ENCODE measurements around the gene C1orf167.
A peak's percentile ranks its signal among the peaks of the same experiment; 100 is the strongest.

The C1orf167 gene

DNA sequence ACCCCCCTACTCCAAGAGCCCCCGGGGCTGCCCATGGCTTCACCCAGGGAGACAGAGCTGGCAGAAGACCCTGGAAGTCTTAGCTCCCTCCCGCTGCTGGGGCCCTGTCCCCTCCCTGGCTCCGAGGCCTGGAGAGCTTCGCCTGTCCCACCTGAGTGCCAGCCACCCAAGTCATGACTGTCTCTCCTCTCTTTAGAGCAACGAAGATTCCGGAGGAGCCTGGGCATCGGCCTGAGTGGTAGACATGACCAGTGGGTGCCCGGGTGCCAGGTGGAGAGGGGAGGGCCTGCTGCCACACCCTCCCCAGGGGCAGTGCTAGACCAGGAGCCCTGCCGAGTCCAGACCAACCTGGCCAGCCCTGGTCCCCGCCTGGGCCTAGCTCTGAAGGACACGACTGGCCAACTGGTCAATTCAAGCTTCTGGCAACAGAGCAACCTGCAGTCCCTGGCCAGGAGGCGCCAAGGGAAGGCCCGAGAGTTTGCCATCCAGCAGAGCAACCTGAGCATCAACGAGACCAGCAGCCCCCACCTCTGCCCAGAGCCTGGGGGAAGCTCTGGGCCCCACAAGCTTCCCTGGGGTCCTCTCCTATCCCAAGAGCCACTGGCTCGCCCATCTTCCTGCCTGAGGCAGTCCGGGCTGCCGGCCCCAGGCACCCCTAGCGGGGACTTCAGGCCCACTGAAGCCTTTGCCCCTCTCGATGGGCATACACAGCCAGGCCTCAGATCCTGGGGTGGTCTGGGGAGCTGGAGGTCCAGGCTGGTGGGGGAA, 3.9 kb downstream of the C1orf167 start:
- no peak for DNase-seq

DNA sequence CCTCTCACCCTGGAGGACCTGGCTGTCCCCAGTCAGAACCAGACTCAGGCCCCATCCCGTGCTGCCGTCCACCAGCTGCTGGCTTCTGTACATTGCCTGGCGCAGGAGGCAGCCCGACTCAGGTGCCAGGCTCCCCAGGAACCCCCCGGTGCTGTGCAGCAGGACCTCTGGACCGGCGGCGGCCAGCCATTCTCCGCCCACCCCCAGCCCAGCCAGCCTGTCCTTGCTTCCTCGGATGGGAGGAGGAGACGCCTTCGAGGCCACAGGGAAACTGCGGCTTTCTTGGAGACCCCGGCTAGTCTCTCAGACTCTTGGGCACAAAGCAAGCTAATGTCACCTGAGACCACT, 4.4 kb downstream of the C1orf167 start:
- DNase-seq, result no peak

DNA sequence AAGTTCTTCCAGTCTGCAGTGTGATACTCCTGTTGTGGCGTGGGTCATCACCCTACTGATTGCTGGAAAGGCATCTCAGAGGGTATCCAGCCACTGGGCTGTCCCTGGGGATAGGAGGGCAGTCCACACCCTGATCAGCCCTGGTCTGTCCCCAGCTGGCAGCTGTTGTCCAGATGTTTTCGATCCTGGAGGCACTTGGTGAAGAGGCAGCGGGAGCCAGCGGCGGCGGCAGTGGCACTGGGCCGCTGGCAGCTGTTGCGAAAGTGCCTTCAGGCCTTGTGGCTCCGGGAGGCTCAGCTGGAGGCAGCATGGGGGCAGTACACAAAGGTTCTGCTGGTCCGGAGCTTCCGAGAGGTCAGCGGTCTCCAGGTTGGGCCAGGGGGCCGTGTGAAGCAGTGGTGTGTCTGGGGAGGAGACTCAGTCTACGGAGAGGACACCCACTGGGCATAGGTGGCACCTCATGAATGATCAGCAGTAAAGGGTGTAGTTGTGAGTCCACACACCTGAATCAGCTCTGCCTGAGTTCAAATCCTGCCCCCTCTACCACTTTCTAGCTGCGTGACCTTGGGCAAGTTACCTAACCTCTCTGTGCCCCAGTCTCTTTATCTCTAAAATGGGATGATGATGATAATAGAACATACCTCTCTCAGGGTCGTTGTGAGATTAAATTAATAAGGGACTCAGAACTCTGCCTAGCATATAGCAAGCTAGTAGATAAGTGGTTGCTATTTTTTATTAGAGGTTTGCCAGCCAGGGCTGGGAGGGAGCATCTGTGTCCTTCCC, 6.1 kb downstream of the C1orf167 start:
- no peak for DNase-seq

DNA sequence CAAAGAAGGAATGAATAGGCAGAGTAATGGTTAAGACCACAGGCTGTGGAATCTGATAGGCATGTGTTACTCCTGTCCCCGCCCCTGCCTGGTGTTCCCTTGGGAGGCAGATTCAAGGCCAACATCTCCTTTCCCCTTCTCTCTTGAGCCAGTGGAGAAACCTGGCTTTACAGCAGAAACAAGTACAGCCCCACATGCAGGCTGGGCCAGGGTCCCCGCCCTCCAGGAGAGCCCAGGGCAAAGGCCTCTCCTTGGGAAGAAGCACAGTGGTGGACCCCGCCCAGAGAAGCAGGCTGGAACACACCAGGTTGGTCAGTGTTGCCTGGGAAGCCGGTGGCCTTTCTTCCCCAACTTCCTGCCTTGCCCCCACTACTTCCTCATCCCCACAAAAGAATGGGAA, 6.8 kb downstream of the C1orf167 start:
- no peak for DNase-seq

DNA sequence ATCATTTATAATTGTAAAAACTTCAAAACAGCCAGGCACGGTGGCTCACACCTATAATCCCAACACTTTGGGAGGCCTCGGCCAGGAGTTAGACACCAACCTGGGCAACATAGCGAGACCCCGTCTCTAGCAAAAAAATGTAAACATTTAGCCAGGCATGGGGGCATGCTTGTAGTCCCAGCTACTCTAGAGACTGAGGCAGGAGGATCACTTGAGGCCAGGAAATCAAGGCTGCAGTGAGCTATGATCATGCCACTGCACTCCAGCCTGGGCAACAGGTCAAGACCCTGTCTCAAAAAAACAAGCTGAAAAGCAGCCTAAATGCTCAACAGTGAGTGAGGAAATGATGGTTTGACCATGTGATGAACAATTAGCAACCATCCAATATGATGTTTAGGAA, 7.3 kb downstream of the C1orf167 start:
- DNase-seq, result no peak

DNA sequence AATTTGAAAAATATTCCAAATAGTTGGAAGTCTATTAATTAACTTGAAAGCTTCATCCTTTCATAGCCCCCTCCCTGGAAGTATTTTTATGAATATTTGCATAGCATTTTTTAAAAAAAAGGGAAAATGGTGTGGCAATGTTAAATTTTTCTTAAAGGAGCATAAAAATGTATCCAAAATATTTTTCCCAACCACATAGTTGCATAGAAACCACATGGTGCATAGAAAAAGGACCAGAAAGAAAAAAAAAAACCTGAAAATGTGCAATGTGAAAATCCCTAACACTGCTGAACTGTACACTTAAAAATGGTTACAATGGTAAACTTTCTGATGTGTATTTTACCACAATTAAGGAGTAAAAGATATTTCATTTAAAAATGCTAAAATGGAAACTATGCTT, 8.0 kb downstream of the C1orf167 start:
- no peak for DNase-seq

DNA sequence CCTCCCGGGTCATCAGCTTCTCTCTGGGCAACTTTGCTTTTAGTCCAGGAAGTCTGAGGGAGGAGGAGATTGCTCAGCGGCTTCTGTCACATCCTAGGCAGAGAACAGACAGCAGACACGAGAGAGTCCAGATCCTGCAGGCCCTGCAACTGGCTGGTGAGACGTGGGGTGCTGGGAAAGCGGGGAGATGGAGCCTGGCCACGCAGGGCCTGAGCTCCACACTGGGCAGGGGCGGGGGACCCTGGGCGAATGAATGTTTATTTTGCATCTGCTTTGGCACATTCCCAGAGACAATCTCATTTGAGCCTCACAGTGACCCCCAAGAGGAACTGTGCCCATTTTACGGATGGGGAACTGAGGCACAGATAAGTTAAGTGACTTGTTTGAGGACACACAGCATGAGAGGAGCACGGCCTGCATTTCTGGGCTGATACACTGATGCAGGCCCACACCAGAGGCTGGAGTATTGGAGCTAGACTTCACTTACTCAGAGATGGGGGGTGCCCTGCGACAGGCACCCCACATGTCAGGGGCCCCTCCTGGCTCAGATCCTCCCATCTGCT, 9.6 kb downstream of the C1orf167 start:
- DNase-seq, result no peak

DNA sequence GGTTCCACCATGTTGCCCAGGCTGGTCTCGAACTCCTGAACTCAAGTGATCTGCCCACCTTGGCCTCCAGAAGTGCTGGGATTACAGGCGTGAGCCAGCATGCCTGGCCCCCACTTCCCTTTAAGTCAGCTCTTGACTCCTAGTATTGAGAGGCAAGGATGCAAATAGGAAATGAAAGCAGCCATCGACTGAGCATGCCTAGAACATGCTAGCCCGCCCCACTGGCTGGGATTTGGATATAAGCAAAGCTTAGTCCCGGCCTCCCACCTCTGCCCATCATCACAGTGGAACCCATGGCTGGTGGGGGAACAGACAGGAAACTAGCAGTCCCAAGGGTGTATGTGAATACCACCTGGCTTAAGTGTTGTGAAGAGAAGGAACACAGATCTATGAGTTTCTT, 10.5 kb downstream of the C1orf167 start:
- no peak for DNase-seq

DNA sequence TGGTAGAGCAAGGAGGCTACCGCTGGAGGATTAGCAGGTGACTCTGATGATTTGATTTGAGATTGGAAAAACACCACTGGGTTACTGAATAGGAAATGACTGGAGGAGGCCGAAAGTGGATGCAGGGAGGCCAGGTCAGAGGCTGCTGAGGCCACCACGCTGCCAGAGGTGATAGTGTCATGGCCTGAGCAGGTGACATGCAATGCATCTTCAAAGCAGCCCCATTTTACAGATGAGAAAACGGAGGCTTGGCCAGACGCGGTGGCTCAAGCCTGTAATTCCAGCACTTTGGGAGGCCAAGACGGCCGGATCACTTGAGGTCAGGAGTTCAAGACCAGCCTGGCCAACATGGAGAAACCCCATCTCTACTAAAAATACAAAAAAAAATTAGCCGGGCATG, 12.8 kb downstream of the C1orf167 start:
- no peak for DNase-seq

DNA sequence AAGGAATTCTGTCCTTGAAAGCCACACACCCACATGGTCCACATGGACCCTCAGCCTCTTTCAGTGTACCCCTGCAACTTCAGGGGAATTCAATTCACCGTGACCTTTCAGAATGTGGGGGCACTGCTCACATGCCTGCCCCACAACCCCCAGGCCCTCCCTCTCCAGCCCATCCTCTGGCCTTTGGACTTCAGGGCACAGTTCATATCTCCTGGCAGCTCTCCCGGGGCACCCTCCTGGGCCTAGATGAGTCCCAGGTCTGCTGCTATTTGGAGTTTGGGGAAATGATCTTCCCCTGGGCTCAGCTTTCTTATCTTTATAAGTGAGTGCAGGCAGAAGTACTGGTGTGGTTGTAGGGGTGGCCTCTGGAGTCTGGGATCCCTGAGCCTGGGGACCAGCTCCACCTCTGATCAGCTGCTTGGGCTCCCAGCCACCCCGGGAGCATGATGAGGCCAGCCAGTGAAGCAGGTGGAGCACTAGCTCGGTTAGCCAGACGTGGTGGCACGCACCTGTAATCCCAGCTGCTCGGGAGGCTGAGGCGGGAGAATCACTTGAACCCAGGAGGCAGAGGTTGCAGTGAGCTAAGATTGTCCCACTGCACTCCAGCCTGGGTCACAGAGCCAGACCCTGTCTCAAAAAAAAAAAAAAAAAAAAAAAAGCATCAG, 15.8 kb downstream of the C1orf167 start:
- DNase-seq, result no peak

DNA sequence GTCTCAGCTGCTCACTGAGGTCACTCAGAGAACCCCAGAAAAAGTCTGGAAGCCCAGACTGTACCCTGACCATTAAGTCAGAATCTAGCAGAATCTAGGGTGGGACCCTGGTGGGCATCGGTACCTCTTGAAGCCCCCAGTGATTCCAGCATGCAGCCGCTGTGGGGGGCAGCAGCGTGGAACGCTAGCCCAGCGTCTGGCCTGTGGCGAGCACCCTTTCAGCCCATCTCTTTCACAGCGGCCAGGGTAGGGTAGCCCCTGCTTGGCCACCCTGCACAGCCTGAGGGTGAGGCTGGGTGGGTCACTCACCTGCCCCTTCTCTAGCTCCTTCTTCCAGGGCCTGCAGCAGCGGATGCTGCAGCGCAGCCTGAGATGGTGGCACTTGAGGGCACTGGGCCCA, 16.3 kb downstream of the C1orf167 start:
- DNase-seq, result no peak

DNA sequence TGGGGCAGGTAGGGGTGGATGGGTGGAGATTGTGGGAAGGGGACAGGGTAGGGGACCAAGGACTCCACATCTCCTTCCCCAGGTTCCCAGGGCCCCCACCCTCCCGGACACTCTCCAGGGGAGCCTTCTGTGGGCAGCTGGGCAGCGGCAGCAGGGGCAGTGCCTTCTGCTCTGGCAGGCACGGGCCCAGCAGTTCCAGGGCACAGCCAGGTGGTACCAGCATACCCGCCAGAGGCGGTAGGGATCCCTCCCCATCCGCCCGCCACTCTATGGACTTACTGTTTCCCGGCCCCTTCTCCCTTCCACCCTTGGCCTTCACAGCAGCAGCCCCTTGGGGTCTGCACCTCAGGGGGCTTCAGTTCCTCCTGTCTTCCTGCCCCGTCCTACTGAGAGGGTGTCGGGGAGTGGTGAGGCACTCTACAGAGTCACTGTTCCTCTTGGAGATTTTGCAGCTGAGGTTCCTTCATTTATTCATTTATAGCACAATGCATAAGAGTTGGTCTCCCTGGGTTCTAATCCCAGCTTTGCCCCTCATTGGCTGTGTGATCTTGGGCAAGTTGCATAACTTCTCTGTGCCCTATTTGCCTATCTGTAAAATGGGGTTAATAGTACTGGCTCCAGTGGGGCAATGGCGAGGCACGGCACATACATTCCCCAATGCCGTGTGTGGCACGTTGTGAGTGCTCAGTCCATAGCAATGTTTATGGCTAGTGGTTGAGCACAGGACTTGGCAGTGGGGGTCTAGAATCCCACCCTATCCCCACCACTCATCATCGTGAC, 17.0 kb downstream of the C1orf167 start:
- DNase-seq, result no peak

DNA sequence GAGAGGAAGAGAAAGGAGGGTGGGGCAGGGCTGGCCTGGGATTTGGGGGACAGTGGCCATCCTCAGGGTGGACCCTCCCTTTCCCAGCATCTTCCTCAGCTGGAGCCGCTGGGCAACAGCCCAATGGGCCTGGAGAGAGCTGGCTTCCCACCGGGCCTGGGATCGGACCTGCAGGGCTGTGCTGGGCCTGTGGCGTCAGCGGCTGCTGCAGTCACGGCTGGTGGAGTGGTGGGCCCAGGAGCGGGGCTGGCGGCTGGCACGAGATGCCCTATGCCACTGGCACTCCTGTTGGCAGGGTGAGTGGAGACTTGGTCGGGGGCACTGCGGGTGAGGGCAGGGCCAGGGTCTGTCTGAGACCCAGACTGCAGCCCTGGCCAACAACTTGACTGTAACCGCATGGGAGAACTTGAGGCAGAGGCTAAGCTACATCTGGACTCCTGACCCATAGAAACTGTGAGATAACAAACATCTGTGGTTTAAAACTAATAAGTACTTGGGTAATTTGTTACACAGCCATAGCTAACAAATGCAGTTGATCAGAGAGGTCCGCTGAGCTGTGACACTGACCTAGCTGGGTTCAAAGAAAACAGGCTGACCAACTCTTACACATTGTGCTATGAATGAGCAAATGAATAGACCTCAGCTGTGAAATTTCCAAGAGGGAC, 17.9 kb downstream of the C1orf167 start:
- DNase-seq, result no peak

DNA sequence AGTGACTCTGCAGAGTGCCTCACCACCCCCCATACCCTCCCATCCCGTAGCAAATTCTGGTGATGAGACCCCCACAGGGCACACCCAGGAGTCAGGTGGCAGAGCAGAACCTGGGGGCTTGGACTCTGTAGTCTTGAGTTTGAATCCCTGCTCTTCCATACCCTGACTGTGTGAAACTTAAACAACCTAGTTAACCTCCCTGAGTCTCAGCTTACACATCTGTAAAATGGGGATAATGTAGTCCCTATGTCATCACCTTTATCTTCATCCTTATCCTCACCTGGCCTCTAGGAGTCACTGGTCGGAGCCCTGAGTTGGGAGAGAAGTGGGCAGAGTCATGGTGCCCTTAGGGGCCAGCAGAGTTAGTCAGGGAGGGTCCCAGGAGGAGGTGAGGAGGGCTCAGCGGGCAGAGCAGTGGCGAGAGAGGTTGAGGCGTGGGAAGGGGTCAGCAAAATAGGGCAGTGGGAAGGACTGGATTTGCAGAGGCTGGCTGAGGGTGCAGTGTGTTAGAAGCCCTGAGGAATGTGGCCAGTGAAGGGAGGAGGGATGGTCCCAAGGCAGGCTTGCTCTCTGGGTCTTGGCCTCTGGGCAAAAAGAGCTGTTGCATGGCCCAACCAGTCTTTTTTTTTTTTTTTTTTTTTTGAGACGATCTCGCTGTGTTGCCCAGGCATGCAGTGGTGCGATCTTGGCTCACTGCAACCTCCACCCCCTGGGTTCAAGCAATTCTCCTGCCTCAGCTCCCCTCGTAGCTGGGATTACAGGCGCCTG, 18.6 kb downstream of the C1orf167 start:
- no peak for DNase-seq

DNA sequence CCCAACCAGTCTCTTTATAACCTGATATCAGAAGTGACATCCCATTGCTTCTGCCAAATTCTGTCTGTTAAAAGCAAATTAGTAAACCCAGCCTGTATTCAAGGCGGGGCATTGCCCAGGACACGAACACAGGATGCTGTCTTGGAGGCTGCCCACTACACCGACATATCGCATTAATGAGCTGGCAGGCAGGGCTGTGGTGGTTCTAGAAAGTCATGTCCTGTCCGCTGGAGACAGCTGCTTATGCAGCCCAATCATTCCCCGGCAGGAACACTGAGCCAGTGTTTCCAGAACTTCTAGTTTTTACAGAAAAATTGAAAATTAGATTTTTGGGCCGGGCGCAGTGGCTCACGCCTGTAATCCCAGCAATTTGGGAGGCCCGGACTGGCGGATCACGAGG, 19.3 kb downstream of the C1orf167 start:
- DNase-seq, result no peak

DNA sequence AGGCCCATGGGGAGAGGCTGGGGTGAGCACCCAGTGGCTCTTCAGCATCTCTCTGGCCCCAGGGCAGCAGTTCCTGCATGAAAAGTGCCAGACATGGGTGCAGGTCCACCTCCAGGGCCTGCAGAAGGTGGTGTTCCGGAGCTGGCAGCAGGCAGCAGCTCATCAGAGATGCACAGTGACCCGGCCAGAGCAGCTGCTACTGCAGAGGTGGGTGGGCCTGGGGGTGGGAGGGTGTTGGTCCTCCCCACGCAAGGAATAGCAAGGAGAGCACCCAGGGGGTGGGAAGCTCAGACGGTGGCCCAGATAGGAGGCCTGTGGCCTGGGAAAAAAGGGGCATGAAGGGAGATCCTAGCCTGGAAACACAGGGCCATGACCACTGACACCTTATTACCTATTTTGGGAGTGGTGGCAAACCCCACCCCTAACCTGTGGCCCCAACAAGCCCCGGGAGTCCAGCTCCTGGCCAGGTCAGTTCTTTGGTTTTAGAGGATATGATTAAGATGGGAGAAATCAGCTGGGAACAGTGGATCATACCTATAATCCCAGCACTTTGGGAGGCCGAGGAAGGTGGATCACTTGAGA, 20.2 kb downstream of the C1orf167 start:
- no peak for DNase-seq

DNA sequence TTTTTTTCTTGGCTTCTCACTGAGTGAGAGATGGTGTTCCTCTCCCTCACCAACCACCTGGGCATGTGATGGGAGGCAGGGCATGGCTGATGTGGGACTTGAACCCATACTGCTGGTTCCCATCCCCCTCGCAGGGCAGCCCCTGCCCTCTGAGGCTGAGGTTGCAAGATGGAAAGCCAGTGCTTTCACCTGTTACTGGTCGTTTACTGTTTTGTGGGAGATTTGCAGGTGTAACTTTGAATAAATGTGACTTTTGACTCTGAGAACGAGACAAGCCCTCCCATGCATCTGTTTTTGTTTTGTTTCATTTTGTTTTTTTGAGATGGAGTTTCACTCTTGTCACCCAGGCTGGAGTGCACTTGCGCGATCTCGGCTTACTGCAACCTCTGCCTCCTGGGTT, 21.6 kb downstream of the C1orf167 start:
- DNase-seq, result no peak

DNA sequence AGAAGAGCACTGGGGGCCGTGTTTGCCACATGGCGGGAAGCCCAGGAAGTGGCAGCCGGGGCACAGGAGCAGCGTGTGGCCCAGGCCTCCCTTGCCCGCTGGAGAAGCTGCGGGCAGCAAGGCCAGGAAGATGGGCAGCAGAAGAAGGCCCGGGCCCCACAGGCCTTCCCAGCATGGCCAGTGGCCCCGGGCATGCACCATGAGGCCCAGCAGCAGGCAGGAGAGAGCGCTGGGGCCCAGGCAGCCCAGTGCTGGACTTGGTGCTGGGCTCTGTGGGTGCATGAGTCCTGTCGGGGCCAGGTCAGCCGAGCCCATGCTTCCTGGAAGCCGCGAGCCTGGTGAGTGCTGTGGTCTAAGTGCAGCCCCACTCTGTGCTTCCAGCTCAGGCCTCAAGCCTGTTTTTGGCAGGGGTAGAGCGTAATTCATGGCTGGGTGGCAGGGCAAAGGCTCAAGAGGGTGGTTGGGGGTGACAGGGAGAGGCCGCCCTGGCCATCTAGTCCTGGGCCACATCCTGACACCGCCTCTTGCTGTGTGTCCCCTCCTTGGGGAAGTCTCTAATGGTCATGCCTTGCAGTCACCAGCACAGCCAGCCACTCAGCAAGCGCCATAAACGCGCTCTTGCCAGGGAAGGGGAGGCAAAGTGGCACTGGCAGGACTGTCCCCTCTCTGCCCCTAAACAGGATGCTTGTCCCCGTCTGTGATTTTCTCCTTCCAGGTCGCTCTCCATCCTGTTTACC, 22.4 kb downstream of the C1orf167 start:
- DNase-seq, result peak; percentile 34

DNA sequence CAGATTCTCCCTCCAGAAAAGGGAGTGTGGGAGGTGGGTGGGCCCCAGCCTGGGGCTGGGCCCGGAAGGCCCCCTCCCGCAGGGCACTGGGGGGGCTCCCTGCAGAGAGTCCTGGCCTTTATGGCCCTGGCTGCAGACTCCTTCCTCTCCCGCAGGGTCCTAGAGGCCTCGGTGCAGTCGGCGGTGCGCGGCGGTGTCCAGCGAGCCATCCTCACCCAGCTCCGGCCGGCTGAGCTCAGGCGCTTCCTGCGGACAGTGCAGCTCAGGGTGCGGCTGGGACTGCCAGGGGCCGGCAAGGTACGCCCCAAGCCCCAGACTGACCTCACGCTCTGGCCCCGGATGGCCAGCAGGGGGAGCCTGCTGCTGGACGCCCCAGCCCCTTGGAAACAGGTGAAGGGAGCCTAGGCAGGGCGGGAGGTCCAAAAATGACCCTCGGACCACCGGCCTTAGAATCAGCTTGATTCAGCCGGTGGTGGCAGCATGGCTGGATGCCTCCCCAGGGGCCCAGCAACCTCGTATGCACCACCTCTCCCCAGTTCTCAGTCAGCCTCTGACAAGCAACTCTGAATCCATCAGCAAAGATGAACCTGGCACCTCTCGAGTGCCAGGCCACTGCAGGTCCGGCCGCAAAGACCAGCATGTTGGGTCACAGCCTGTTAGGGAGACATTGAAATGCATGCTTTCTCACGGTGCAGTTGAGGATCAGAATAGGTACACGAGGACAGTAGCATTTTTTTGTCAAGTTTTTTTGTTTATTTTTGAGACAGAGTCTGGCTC, 23.2 kb downstream of the C1orf167 start:
- DNase-seq, result peak; percentile 82

DNA sequence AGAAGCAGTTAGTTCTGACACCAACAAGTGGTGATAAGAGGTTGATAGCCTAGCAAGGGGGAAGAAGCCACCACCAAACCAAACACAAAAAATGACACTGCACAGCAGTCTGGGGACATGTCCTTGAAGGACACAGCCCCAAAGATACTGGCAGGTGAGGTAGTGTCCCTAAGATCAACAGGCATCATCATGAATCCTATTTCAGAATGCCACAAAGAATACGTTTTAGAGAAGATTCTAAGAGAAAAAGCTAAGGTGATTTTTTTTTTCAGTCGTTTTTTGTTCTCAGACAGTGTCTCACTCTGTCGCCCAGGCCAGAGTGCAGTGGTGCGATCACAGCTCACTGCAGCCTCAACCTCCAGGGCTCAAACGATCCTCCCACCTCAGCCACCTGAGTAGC, 24.2 kb downstream of the C1orf167 start:
- no peak for DNase-seq
